NT2/D1 (cell line): ENCODE data around the gene UBE3A.

Experiments used
- YY1 ChIP-seq: IDR thresholded peaks from 2 replicates; pipeline ENCODE4 v1.6.1; 2011; ENCODE audit not compliant: insufficient read length, insufficient read depth
- ZNF274 ChIP-seq: IDR thresholded peaks from 2 replicates; pipeline ENCODE4 v1.6.1; 2011; ENCODE audit warnings: mild to moderate bottlenecking, low read depth, low read length

- TF ChIP-seq YY1 (no peak), ZNF274 (no peak)
These were observed 111.1 kb downstream of the UBE3A start for GRCh38 chr15:25327686-25328085.
